Adrenal gland (tissue), 5 donors: Measurements from ENCODE around the gene CAMK1D.

ENCODE experiments used
- POLR2A ChIP-seq, 2 donors: fragments of 450-650 bp; IDR thresholded peaks; one replicate each; pipeline ENCODE4 v1.6.1; 2017; ENCODE audit warnings: antibody characterized with exemption in 2 of 2, mild to moderate bottlenecking in 2 of 2, moderate library complexity in 1 of 2
- TF ChIP-seq, protein P1 (sequence below), 6 experiments: fragments of 450-650 bp in 4 of 6; fragments of 200-600 bp in 2 of 6; sonication (generic) in 1 of 6; IDR thresholded peaks; 1 replicate in 5 of 6; 2 replicates in 1 of 6; pipeline versions ENCODE4 v1.5.1 to v1.8.0; 2016 to 2021; ENCODE audit warnings: antibody characterized with exemption in 6 of 6, mild to moderate bottlenecking in 2 of 6, moderate library complexity in 1 of 6
- donor health status: DM: no; HTN: no; CAD: no.

GRCh38 chr10:12833451-12833850, 484.1 kb downstream of the CAMK1D start:
- TF ChIP-seq, protein P1, sequence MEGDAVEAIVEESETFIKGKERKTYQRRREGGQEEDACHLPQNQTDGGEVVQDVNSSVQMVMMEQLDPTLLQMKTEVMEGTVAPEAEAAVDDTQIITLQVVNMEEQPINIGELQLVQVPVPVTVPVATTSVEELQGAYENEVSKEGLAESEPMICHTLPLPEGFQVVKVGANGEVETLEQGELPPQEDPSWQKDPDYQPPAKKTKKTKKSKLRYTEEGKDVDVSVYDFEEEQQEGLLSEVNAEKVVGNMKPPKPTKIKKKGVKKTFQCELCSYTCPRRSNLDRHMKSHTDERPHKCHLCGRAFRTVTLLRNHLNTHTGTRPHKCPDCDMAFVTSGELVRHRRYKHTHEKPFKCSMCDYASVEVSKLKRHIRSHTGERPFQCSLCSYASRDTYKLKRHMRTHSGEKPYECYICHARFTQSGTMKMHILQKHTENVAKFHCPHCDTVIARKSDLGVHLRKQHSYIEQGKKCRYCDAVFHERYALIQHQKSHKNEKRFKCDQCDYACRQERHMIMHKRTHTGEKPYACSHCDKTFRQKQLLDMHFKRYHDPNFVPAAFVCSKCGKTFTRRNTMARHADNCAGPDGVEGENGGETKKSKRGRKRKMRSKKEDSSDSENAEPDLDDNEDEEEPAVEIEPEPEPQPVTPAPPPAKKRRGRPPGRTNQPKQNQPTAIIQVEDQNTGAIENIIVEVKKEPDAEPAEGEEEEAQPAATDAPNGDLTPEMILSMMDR (IDR thresholded peaks at IDR 0.05) = no peak
- TF ChIP-seq POLR2A (IDR thresholded peaks at IDR 0.05) = no peak
